GM12878 (cell line): ENCODE data around the gene MAPKBP1. TPM values are rescaled to one million over a fixed set of nuclear protein-coding genes. Genes with fewer than 3 reads are reported as not detected.

Experiments
- ATAC-seq: fragments of 200-7000 bp; cut with Tn5 transposase; 3 replicates; pipeline ENCODE4 v1.9.1; 2020; ENCODE audit warnings: mild to moderate bottlenecking, moderate library complexity
- BruUV-seq: library from RNA; stranded (reverse); fragments of 400-500 nt; replicated peaks from 2 replicates; lab custom pipeline; 2021; lab: Mats Ljungman, UMichigan
- CTCF ChIA-PET: fragments of 300-600 bp; sonication (Branson Sonifier 250); formaldehyde crosslinking; extraction: SDS; loops from one replicate; lab custom pipeline; 2021; ENCODE audit warnings: inconsistent platforms; lab: Yijun Ruan, JAX
- POLR2A ChIA-PET: fragments of 350-600 bp; formaldehyde crosslinking; extraction: SDS; loops from one replicate; lab custom pipeline; 2021; ENCODE audit warnings: inconsistent platforms; lab: Charles Lee
- RAD21 ChIA-PET: fragments of 300-600 bp; sonication (Branson Sonifier 250); formaldehyde crosslinking; loops from one replicate; lab custom pipeline; 2023; ENCODE audit warnings: antibody characterized with exemption; ENCODE audit not compliant: unreplicated experiment; lab: Charles Lee
- SMC1A ChIA-PET: fragments of 300-600 bp; sonication (Branson Sonifier 250); formaldehyde crosslinking; loops from one replicate; lab custom pipeline; 2023; ENCODE audit not compliant: unreplicated experiment, uncharacterized antibody; lab: Charles Lee
- DNase-seq: peaks from one replicate; pipeline ENCODE4 v3.0.0-alpha.2; 2011; ENCODE audit warnings: low read depth, low spot score
- FAIRE-seq: peaks from 3 replicates; lab custom pipeline; 2011; peaks lifted over from hg19 to GRCh38; lab: Jason Lieb, UNC
- H2AFZ ChIP-seq: 2 replicates; pipeline ENCODE4 v1.6.0; 2011; ENCODE audit warnings: low read depth, low read length, control low read depth; ENCODE audit not compliant: control insufficient read depth
- H3K27ac ChIP-seq: 2 replicates; pipeline ENCODE4 v1.5.1; 2011; ENCODE audit warnings: control low read depth; ENCODE audit not compliant: control insufficient read depth, insufficient read depth
- H3K27me3 ChIP-seq, 2 experiments: replicated peaks in 1 of 2; 2 replicates each; pipeline versions ENCODE4 v1.6.0 to v1.6.1; 2011; ENCODE audit warnings: low read length in 1 of 2; ENCODE audit not compliant: control insufficient read depth in 2 of 2, insufficient read depth in 2 of 2
- H3K36me3 ChIP-seq, 2 experiments: 2 replicates each; pipeline ENCODE4 v1.5.1; 2011; ENCODE audit warnings: low read length in 1 of 2; ENCODE audit not compliant: control insufficient read depth in 2 of 2, insufficient read depth in 2 of 2
- H3K4me1 ChIP-seq: 2 replicates; pipeline ENCODE4 v1.6.1; 2011; ENCODE audit warnings: mild to moderate bottlenecking, low read length, moderate library complexity, mixed read lengths; ENCODE audit not compliant: control insufficient read depth, insufficient read depth
- H3K4me2 ChIP-seq: 2 replicates; pipeline ENCODE4 v1.6.0; 2011; ENCODE audit warnings: control low read depth; ENCODE audit not compliant: control insufficient read depth, insufficient read depth
- H3K4me3 ChIP-seq: fragments of 200-600 bp; sonication (generic); 2 replicates; pipeline ENCODE4 v1.5.1; 2016
- H3K79me2 ChIP-seq: 2 replicates; pipeline ENCODE4 v1.6.0; 2011; ENCODE audit warnings: low read length; ENCODE audit not compliant: control insufficient read depth, insufficient read depth
- H3K9ac ChIP-seq: 2 replicates; pipeline ENCODE4 v1.8.0; 2011; ENCODE audit warnings: low read length, control low read depth, mixed read lengths; ENCODE audit not compliant: control insufficient read depth, insufficient read depth
- H3K9me3 ChIP-seq: replicated peaks from 3 replicates; pipeline ENCODE4 v1.5.1; 2011; ENCODE audit warnings: mild to moderate bottlenecking, low read length; ENCODE audit not compliant: control insufficient read depth, insufficient read depth
- H4K20me1 ChIP-seq: 2 replicates; pipeline ENCODE4 v1.6.0; 2011; ENCODE audit not compliant: control insufficient read depth, insufficient read depth
- BCL11A ChIP-seq: IDR thresholded peaks from 2 replicates; pipeline ENCODE4 v1.6.1; 2011; ENCODE audit warnings: low read depth, low read length
- IKZF2 ChIP-seq, 2 experiments: fragments of 450-650 bp; IDR thresholded peaks; 2 replicates each; pipeline ENCODE4 v1.6.1; 2017; ENCODE audit warnings: mild to moderate bottlenecking in 2 of 2, moderate library complexity in 2 of 2
- JUNB ChIP-seq: IDR thresholded peaks from 2 replicates; pipeline ENCODE4 v1.6.1; 2016; ENCODE audit warnings: antibody characterized with exemption, mild to moderate bottlenecking
- LARP7 ChIP-seq: fragments of 450-650 bp; IDR thresholded peaks from 2 replicates; pipeline ENCODE4 v1.6.1; 2017; ENCODE audit warnings: mild to moderate bottlenecking
- MEF2A ChIP-seq: IDR thresholded peaks from 2 replicates; pipeline ENCODE4 v1.6.1; 2011; ENCODE audit warnings: low read depth, mild to moderate bottlenecking, low read length, moderate library complexity; ENCODE audit not compliant: insufficient read depth
- NFYA ChIP-seq: IDR thresholded peaks from 2 replicates; pipeline ENCODE4 v1.6.1; 2011; ENCODE audit warnings: low read depth, mild to moderate bottlenecking, low read length, improper control_type of control experiment, borderline replicate concordance
- NR2C1 ChIP-seq: fragments of 450-650 bp; IDR thresholded peaks from 2 replicates; pipeline ENCODE4 v1.6.1; 2017; ENCODE audit warnings: antibody characterized with exemption, mild to moderate bottlenecking, moderate library complexity
- SIN3A ChIP-seq: IDR thresholded peaks from 2 replicates; pipeline ENCODE4 v1.6.1; 2012; ENCODE audit warnings: low read depth, low read length, improper control_type of control experiment
- ZNF217 ChIP-seq: fragments of 450-650 bp; IDR thresholded peaks from 2 replicates; pipeline ENCODE4 v1.6.1; 2017; ENCODE audit warnings: antibody characterized with exemption, mild to moderate bottlenecking
- ZNF622 ChIP-seq: fragments of 450-650 bp; IDR thresholded peaks from 2 replicates; pipeline ENCODE4 v1.6.1; 2017; ENCODE audit warnings: mild to moderate bottlenecking, inconsistent platforms
- ZSCAN29 ChIP-seq: fragments of 450-650 bp; IDR thresholded peaks from 2 replicates; pipeline ENCODE4 v1.6.1; 2017; ENCODE audit warnings: mild to moderate bottlenecking, moderate library complexity
- WGBS: methylation state at CpG from one replicate; pipeline ENCODE4 v1.1.6; 2016; ENCODE audit warnings: low lambda C conversion rate; ENCODE audit not compliant: insufficient replicate concordance, insufficient coverage; ENCODE audit errors: missing lambda C conversion rate; 5-methylcytosine and 5-hydroxymethylcytosine counted together
- in situ Hi-C: fragments of 300-500 bp; cut with MboI; formaldehyde crosslinking; loops from 9 replicates; pipeline ENCODE4 v1.14.3; 2018; ENCODE audit warnings: mixed read lengths
- intact Hi-C: fragments of 100-400 bp; cut with micrococcal nuclease; formaldehyde crosslinking; loops from one replicate; pipeline ENCODE4 v1.14.2; 2022; ENCODE audit not compliant: unreplicated experiment
- polyA plus RNA-seq, 11 experiments: library from polyadenylated mRNA; depleted of rRNA in 4 of 11; unstranded in 6 of 11; stranded (reverse) in 5 of 11; fragments of >200 nt; fragmentation: Nextera tagmentation in 4 of 11; fragmentation: Illumina TruSeq in 1 of 11; extraction: Ambion mirVana in 4 of 11; extraction: Trizol in 1 of 11; gene quantifications; 1 replicate in 1 of 11; 2 replicates in 10 of 11; pipeline versions ENCODE4 v1.2.1 to v1.2.3, GENCODE V29; 2011 to 2016; ENCODE audit warnings: inconsistent platforms in 2 of 11, missing spikeins in 2 of 11, low read depth in 1 of 11
- total RNA-seq, 4 experiments: library from RNA; depleted of rRNA in 3 of 4; stranded (reverse); fragments of >200 nt in 3 of 4; fragmentation: Illumina TruSeq in 1 of 4; extraction: Trizol in 1 of 4; gene quantifications; 2 replicates each; pipeline versions ENCODE4 v1.2.1 to v1.2.3, GENCODE V29; 2013 to 2021
- TF ChIP-seq, protein P1 (sequence below): fragments of 450-650 bp; IDR thresholded peaks from 2 replicates; pipeline ENCODE4 v1.6.1; 2014; ENCODE audit warnings: mild to moderate bottlenecking
- TF ChIP-seq, protein P2 (sequence below): fragments of 450-650 bp; IDR thresholded peaks from 2 replicates; pipeline ENCODE4 v1.6.1; 2017; ENCODE audit warnings: mild to moderate bottlenecking, low read depth, inconsistent platforms; ENCODE audit not compliant: poor library complexity, severe bottlenecking

The MAPKBP1 gene
- total and polyA plus RNA-seq, 10 of the 15 experiments (the other 5 are each of a cell fraction or from before 2014, with no cell fraction given), result 0.44 to 19.0 (median 7.3) TPM

DNA sequence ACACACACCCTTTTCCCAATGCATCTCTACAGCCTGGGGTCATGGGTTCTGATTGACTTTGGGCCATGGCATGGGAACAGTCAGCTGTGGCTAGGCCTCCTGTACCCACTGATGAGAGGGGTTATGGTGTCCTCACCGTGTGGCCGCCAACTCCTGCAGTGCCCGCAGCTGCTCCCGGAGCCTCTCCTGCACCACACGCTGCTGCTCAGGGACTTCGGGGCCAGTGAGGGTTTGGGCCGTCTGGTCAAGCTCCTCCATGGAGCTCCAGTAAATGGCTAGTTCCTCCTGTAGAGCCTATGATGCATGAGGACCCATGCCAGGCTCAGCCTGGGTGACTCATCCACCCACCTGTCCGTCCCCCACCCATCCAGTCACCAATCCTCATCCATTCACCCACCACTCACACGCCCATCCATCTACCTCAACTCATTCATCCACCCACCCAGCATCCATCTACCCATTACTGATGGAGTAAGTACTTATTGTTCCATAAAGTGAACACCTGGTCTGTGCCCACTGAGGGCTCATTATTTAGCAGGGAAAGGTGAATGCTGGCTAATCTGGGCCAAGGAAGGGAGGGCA lies 98.0 kb downstream of the MAPKBP1 start:
- H3K36me3 ChIP-seq, result no peaks in the 10 kb centered on the region
- DNase-seq (no peak), FAIRE-seq (no peak), ATAC-seq (no peak)
- H3K27me3 ChIP-seq, result no peaks in the 10 kb centered on the region; a peak in 2 of 4 replicates
- TF ChIP-seq ZNF622 (no peak), NR2C1 (no peak), ZNF217 (no peak), NFYA (no peak), LARP7 (no peak), BCL11A (no peak), IKZF2 (IDR thresholded peaks at IDR 0.05) (no peak), ZSCAN29 (no peak), SIN3A (no peak), JUNB (no peak), MEF2A (no peak)
- TF ChIP-seq, protein P1, sequence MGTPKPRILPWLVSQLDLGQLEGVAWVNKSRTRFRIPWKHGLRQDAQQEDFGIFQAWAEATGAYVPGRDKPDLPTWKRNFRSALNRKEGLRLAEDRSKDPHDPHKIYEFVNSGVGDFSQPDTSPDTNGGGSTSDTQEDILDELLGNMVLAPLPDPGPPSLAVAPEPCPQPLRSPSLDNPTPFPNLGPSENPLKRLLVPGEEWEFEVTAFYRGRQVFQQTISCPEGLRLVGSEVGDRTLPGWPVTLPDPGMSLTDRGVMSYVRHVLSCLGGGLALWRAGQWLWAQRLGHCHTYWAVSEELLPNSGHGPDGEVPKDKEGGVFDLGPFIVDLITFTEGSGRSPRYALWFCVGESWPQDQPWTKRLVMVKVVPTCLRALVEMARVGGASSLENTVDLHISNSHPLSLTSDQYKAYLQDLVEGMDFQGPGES, result no peak
- TF ChIP-seq, protein P2, sequence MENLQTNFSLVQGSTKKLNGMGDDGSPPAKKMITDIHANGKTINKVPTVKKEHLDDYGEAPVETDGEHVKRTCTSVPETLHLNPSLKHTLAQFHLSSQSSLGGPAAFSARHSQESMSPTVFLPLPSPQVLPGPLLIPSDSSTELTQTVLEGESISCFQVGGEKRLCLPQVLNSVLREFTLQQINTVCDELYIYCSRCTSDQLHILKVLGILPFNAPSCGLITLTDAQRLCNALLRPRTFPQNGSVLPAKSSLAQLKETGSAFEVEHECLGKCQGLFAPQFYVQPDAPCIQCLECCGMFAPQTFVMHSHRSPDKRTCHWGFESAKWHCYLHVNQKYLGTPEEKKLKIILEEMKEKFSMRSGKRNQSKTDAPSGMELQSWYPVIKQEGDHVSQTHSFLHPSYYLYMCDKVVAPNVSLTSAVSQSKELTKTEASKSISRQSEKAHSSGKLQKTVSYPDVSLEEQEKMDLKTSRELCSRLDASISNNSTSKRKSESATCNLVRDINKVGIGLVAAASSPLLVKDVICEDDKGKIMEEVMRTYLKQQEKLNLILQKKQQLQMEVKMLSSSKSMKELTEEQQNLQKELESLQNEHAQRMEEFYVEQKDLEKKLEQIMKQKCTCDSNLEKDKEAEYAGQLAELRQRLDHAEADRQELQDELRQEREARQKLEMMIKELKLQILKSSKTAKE, result no peak
- in situ Hi-C loops (no loop called here), intact Hi-C loops (no loop called here)
- no peaks in the 10 kb centered on the region for H3K9me3 ChIP-seq
- CTCF ChIA-PET, result no interaction called here
- BruUV-seq, result no TSS peak
- no peak overlapping the region for H3K27ac ChIP-seq
- H3K9ac ChIP-seq, result no peak overlapping the region
- RAD21 ChIA-PET, result no interaction called here
- WGBS, result 34% methylated on average over 9 of the region's 9 CpGs
- H3K79me2 ChIP-seq, result no peaks in the 10 kb centered on the region
- no peak overlapping the region for H3K4me2 ChIP-seq
- H3K4me1 ChIP-seq, result no peaks in the 10 kb centered on the region
- no peak overlapping the region for H2AFZ ChIP-seq
- SMC1A ChIA-PET, result no interaction called here
- no peaks in the 10 kb centered on the region for H4K20me1 ChIP-seq
- POLR2A ChIA-PET, result no interaction called here
- H3K4me3 ChIP-seq, result no peak overlapping the region
